K562 (cell line): ENCODE measurements around the gene GPATCH2L. TPM values are rescaled to one million over a fixed set of nuclear protein-coding genes. Genes with fewer than 3 reads are reported as not detected.
A peak's percentile ranks its signal among the peaks of the same experiment; 100 is the strongest.

Experiments used
- ATAC-seq: fragments of 200-7000 bp; cut with Tn5 transposase; 3 replicates; pipeline ENCODE4 v1.9.1; 2020; ENCODE audit warnings: moderate library complexity
- BruUV-seq: library from RNA; stranded (reverse); fragments of 400-500 nt; replicated peaks from 2 replicates; lab custom pipeline; 2021; lab: Mats Ljungman, UMichigan
- CTCF ChIA-PET: fragments of 300-600 bp; formaldehyde crosslinking; extraction: SDS; loops from one replicate; lab custom pipeline; 2021; ENCODE audit warnings: low intra/inter-chr PET ratio; lab: Yijun Ruan, JAX
- POLR2A ChIA-PET: fragments of 300-600, 350-650 bp; sonication (Branson Sonifier 250); formaldehyde crosslinking; extraction: SDS; loops from one replicate; lab custom pipeline; 2021; ENCODE audit warnings: antibody characterized with exemption, inconsistent platforms; lab: Yijun Ruan, JAX
- DNase-seq, 4 experiments: peaks; one replicate each; pipeline versions ENCODE4 v3.0.0 to v3.0.0-alpha.2; 2011 to 2018; ENCODE audit warnings: low spot score in 3 of 4, mixed read lengths in 3 of 4; ENCODE audit errors: extremely low read depth in 1 of 4
- FAIRE-seq: peaks from 2 replicates; lab custom pipeline; 2011; peaks lifted over from hg19 to GRCh38; lab: Jason Lieb, UNC
- H2AFZ ChIP-seq: 2 replicates; pipeline ENCODE4 v1.6.0; 2011; ENCODE audit warnings: low read depth, low read length, control low read depth, inconsistent platforms
- H3K27ac ChIP-seq: fragments of 200-600 bp; 3 replicates; pipeline ENCODE4 v1.8.0; 2011; ENCODE audit warnings: low read depth, mild to moderate bottlenecking, control low read depth, inconsistent platforms, low read length, moderate library complexity, mixed read lengths; ENCODE audit errors: extremely low read depth
- H3K27me3 ChIP-seq, 2 experiments: fragments of 300-600 bp in 1 of 2; 2 replicates in 1 of 2; 3 replicates in 1 of 2; pipeline versions ENCODE4 v1.6.0 to v1.8.0; 2011; ENCODE audit warnings: inconsistent platforms in 2 of 2, low read length in 2 of 2, mild to moderate bottlenecking in 1 of 2, mixed read lengths in 1 of 2, moderate library complexity in 1 of 2; ENCODE audit not compliant: control insufficient read depth in 2 of 2, insufficient read depth in 2 of 2
- H3K36me3 ChIP-seq: fragments of 300-600 bp; 3 replicates; pipeline ENCODE4 v1.8.0; 2011; ENCODE audit warnings: mild to moderate bottlenecking, low read length, inconsistent platforms; ENCODE audit not compliant: control insufficient read depth, insufficient read depth
- H3K4me1 ChIP-seq, 2 experiments: fragments of 200-600 bp in 1 of 2; replicated peaks in 1 of 2; 2 replicates in 1 of 2; 3 replicates in 1 of 2; pipeline versions ENCODE4 v1.5.1 to v1.8.0; 2011; ENCODE audit warnings: inconsistent platforms in 2 of 2, low read length in 2 of 2, mild to moderate bottlenecking in 1 of 2, mixed read lengths in 1 of 2, moderate library complexity in 1 of 2; ENCODE audit not compliant: control insufficient read depth in 2 of 2, insufficient read depth in 2 of 2
- H3K4me2 ChIP-seq: 2 replicates; pipeline ENCODE4 v1.6.1; 2011; ENCODE audit warnings: low read length, control low read depth, inconsistent platforms, mixed read lengths; ENCODE audit not compliant: insufficient read depth
- H3K4me3 ChIP-seq: fragments of 200-600 bp; sonication (generic), shearing (Covaris generic); 2 replicates; pipeline ENCODE4 v1.5.1; 2016; ENCODE audit warnings: control low read depth, inconsistent platforms
- H3K79me2 ChIP-seq: fragments of 200-600 bp; 3 replicates; pipeline ENCODE4 v1.8.0; 2011; ENCODE audit warnings: low read length, inconsistent platforms; ENCODE audit not compliant: control insufficient read depth, insufficient read depth
- H3K9ac ChIP-seq, 2 experiments: 2 replicates each; pipeline versions ENCODE4 v1.6.0 to v1.6.1; 2011; ENCODE audit warnings: low read depth in 2 of 2, low read length in 2 of 2, control low read depth in 1 of 2, inconsistent platforms in 1 of 2, mild to moderate bottlenecking in 1 of 2, mixed read lengths in 1 of 2; ENCODE audit not compliant: insufficient read depth in 1 of 2
- H3K9me1 ChIP-seq: one replicate; pipeline ENCODE4 v1.6.0; 2011; ENCODE audit warnings: inconsistent platforms, mild to moderate bottlenecking, low read length, moderate library complexity; ENCODE audit not compliant: control insufficient read depth, insufficient read depth
- H3K9me3 ChIP-seq: replicated peaks from 2 replicates; pipeline ENCODE4 v1.5.1; 2011; ENCODE audit warnings: low read depth, low read length, inconsistent platforms; ENCODE audit not compliant: control insufficient read depth, insufficient read depth
- H4K20me1 ChIP-seq: replicated peaks from 2 replicates; pipeline ENCODE4 v1.6.1; 2011; ENCODE audit warnings: low read length, inconsistent platforms, mixed read lengths; ENCODE audit not compliant: control insufficient read depth, insufficient read depth
- ATF3 ChIP-seq, 2 experiments: fragments of 450-650 bp in 1 of 2; sonication (generic) in 1 of 2; formaldehyde crosslinking in 1 of 2; IDR thresholded peaks in 1 of 2; conservative IDR thresholded peaks in 1 of 2; 2 replicates each; pipeline versions ENCODE4 v1.6.1 to v1.8.1; 2016 to 2023; ENCODE audit warnings: mild to moderate bottlenecking in 2 of 2, moderate library complexity in 2 of 2, inconsistent platforms in 1 of 2, missing genetic modification reagents in 1 of 2
- CAMTA2 ChIP-seq: fragments of 250-450 bp; sonication (Bioruptor Pico); conservative IDR thresholded peaks from 2 replicates; pipeline ENCODE4 v1.5.1; 2022
- CREBBP ChIP-seq: IDR thresholded peaks from one replicate; pipeline ENCODE4 v1.6.1; 2012; ENCODE audit warnings: low read depth, mild to moderate bottlenecking, control low read depth, inconsistent platforms, low read length
- KAT7 ChIP-seq: sonication (generic); formaldehyde crosslinking; IDR thresholded peaks from 2 replicates; pipeline ENCODE4 v1.8.0; 2022; ENCODE audit warnings: missing genetic modification reagents, mild to moderate bottlenecking, borderline replicate concordance
- MED1 ChIP-seq: sonication (generic); formaldehyde crosslinking; IDR thresholded peaks from 2 replicates; pipeline ENCODE4 v1.8.1; 2023; ENCODE audit warnings: missing genetic modification reagents, borderline replicate concordance
- PYGO2 ChIP-seq: fragments of 450-650 bp; IDR thresholded peaks from 2 replicates; pipeline ENCODE4 v1.6.1; 2016; ENCODE audit warnings: mild to moderate bottlenecking, missing genetic modification characterization, moderate library complexity, missing compliant biosample characterization
- WGBS: fragments of 100-300 bp; shearing (Covaris generic); methylation state at CpG from one replicate; pipeline ENCODE4 v1.1.6; 2016; ENCODE audit warnings: low coverage, mixed read lengths; ENCODE audit not compliant: insufficient coverage; ENCODE audit errors: missing lambda C conversion rate; 5-methylcytosine and 5-hydroxymethylcytosine counted together
- in situ Hi-C: fragments of 300-500 bp; cut with MboI; formaldehyde crosslinking; loops from 4 replicates; pipeline ENCODE4 v1.15.0; 2018; ENCODE audit warnings: inconsistent platforms, mixed read lengths
- intact Hi-C: fragments of 100-400 bp; cut with micrococcal nuclease; formaldehyde crosslinking; loops from 2 replicates; pipeline ENCODE4 v1.14.2; 2022
- polyA plus RNA-seq, 8 experiments: library from polyadenylated mRNA; depleted of rRNA in 4 of 8; stranded (reverse) in 5 of 8; unstranded in 3 of 8; fragments of >200 nt; fragmentation: Nextera tagmentation in 2 of 8; fragmentation: Illumina TruSeq in 1 of 8; extraction: Ambion mirVana in 2 of 8; extraction: Trizol in 1 of 8; gene quantifications; 2 replicates each; pipeline versions ENCODE4 v1.2.1 to v1.2.3, GENCODE V29; 2011 to 2014; ENCODE audit warnings: inconsistent platforms in 1 of 8, missing spikeins in 1 of 8
- total RNA-seq, 7 experiments: library from RNA; depleted of rRNA in 6 of 7; stranded (reverse); fragments of >200 nt in 6 of 7; fragmentation: Illumina TruSeq in 2 of 7; extraction: Trizol in 2 of 7; gene quantifications; 2 replicates each; pipeline versions ENCODE4 v1.2.1 to v1.2.3, GENCODE V29; 2011 to 2021; ENCODE audit warnings: low replicate concordance in 1 of 7

GPATCH2L gene
- total and polyA plus RNA-seq, 9 of the 15 experiments (the other 6 are each of a cell fraction or from before 2014, with no cell fraction given): 13.1 to 39.6 (median 20.0) TPM

- in situ Hi-C loops: no loop called here
- no peak overlapping the region for H3K4me2 ChIP-seq
- H3K9me3 ChIP-seq: no peaks in the 10 kb centered on the region
- BruUV-seq: no TSS peak
- no peak overlapping the region for H2AFZ ChIP-seq
- intact Hi-C loops: loop anchor here (5.0 kb wide), 1 partner anchor 54 kb away; no protein-coding TSS in a partner anchor
- FAIRE-seq (no peak), ATAC-seq (no peak), DNase-seq (no peak)
- H3K27ac ChIP-seq: no peak overlapping the region
- 76% methylated on average over 11 of the region's 11 CpGs for whole genome bisulfite sequencing
- POLR2A ChIA-PET: interaction anchor here (0.5 kb wide), 1 partner anchor 168 kb away, joined by 3 read pairs; no protein-coding TSS in a partner anchor
- H4K20me1 ChIP-seq: no peaks in the 10 kb centered on the region
- H3K27me3 ChIP-seq: no peaks in the 10 kb centered on the region
- H3K79me2 ChIP-seq: no peaks in the 10 kb centered on the region; the same call in 2 of the 3 replicates
- TF ChIP-seq CAMTA2 (no peak), KAT7 (no peak), MED1 (no peak), CREBBP (no peak), ATF3 (IDR thresholded peaks at IDR 0.05) (peak; percentile 27; the same call in 1 of the 2 replicates), ATF3 (CRISPR knock-in tag; conservative IDR thresholded peaks at IDR 0.05) (no peak), PYGO2 (tag) (no peak)
- CTCF ChIA-PET: no interaction called here
- H3K4me3 ChIP-seq: no peak overlapping the region
- peaks cover 44% of the 10 kb centered on the region for H3K36me3 ChIP-seq
- no peaks in the 10 kb centered on the region for H3K9me1 ChIP-seq
- no peak overlapping the region for H3K9ac ChIP-seq
- H3K4me1 ChIP-seq: peaks cover 0 to 7% of the 10 kb centered on the region in 2 experiments; a peak in 2 of 5 replicates
Observed at GRCh38 chr14:76203086-76204001, 51.6 kb downstream of the GPATCH2L start.
